H9 (cell line): ENCODE measurements around the gene SH2D3C. TPM values are rescaled to one million over a fixed set of nuclear protein-coding genes. Genes with fewer than 3 reads are reported as not detected.

Source experiments
- DNase-seq: peaks from one replicate; pipeline ENCODE4 v3.0.0-alpha.2; 2017
- H2AFZ ChIP-seq: one replicate; pipeline ENCODE4 v1.6.1; 2013; ENCODE audit warnings: mild to moderate bottlenecking, low read length, control low read depth, moderate library complexity
- H2AK5ac ChIP-seq: 2 replicates; pipeline ENCODE4 v1.6.1; 2013; ENCODE audit warnings: low read length, control low read depth, mixed read lengths; ENCODE audit not compliant: insufficient read length
- H2BK120ac ChIP-seq: one replicate; pipeline ENCODE4 v1.6.1; 2013; ENCODE audit warnings: low read depth, mild to moderate bottlenecking, low read length, control low read depth, inconsistent platforms; ENCODE audit not compliant: poor library complexity, severe bottlenecking
- H2BK12ac ChIP-seq: 2 replicates; pipeline ENCODE4 v1.6.1; 2013; ENCODE audit warnings: low read length, control low read depth, mixed read lengths, low read depth; ENCODE audit not compliant: insufficient read length
- H2BK15ac ChIP-seq: 2 replicates; pipeline ENCODE4 v1.6.1; 2013; ENCODE audit warnings: low read depth, low read length, control low read depth
- H2BK20ac ChIP-seq: one replicate; pipeline ENCODE4 v1.6.1; 2013; ENCODE audit warnings: low read depth, mild to moderate bottlenecking, low read length, control low read depth, inconsistent platforms; ENCODE audit not compliant: poor library complexity, severe bottlenecking
- H2BK5ac ChIP-seq: 2 replicates; pipeline ENCODE4 v1.6.1; 2013; ENCODE audit warnings: low read length, control low read depth, mixed read lengths; ENCODE audit not compliant: insufficient read length
- H3K14ac ChIP-seq: 2 replicates; pipeline ENCODE4 v1.6.1; 2013; ENCODE audit warnings: low read length, control low read depth; ENCODE audit not compliant: insufficient read depth
- H3K18ac ChIP-seq: 2 replicates; pipeline ENCODE4 v1.6.1; 2013; ENCODE audit warnings: low read depth, mild to moderate bottlenecking, mixed read lengths, low read length, control low read depth; ENCODE audit not compliant: insufficient read length
- H3K23ac ChIP-seq: 2 replicates; pipeline ENCODE4 v1.6.1; 2013; ENCODE audit warnings: low read length, control low read depth, mixed read lengths, low read depth; ENCODE audit not compliant: insufficient read length
- H3K23me2 ChIP-seq: 2 replicates; pipeline ENCODE4 v1.6.1; 2013; ENCODE audit warnings: low read depth, mild to moderate bottlenecking, mixed read lengths, low read length, control low read depth; ENCODE audit not compliant: insufficient read length, poor library complexity, severe bottlenecking
- H3K27ac ChIP-seq: 2 replicates; pipeline ENCODE4 v1.5.1; 2013; ENCODE audit warnings: low read length, control low read depth, mixed read lengths, low read depth; ENCODE audit not compliant: insufficient read length
- H3K27me3 ChIP-seq: 2 replicates; pipeline ENCODE4 v1.6.1; 2013; ENCODE audit warnings: low read length, control low read depth, inconsistent platforms; ENCODE audit not compliant: insufficient read depth
- H3K4ac ChIP-seq: 2 replicates; pipeline ENCODE4 v1.6.1; 2013; ENCODE audit warnings: low read depth, mild to moderate bottlenecking, control low read depth, inconsistent platforms, low read length, moderate library complexity
- H3K4me1 ChIP-seq: 2 replicates; pipeline ENCODE4 v1.6.1; 2013; ENCODE audit warnings: low read length, control low read depth, inconsistent platforms; ENCODE audit not compliant: insufficient read depth
- H3K4me2 ChIP-seq: 2 replicates; pipeline ENCODE4 v1.6.1; 2013; ENCODE audit warnings: low read length, control low read depth, mixed read lengths; ENCODE audit not compliant: insufficient read length, insufficient read depth
- H3K56ac ChIP-seq: 2 replicates; pipeline ENCODE4 v1.6.1; 2013; ENCODE audit warnings: low read depth, mild to moderate bottlenecking, mixed read lengths, low read length, control low read depth; ENCODE audit not compliant: insufficient read length
- H3K79me1 ChIP-seq: 2 replicates; pipeline ENCODE4 v1.6.1; 2013; ENCODE audit warnings: low read depth, mild to moderate bottlenecking, moderate library complexity, low read length, control low read depth, inconsistent platforms; ENCODE audit not compliant: insufficient read depth, poor library complexity, severe bottlenecking
- H3K79me2 ChIP-seq: 2 replicates; pipeline ENCODE4 v1.6.1; 2013; ENCODE audit warnings: low read length, control low read depth, inconsistent platforms; ENCODE audit not compliant: insufficient read depth
- H3K9ac ChIP-seq: 2 replicates; pipeline ENCODE4 v1.6.1; 2013; ENCODE audit warnings: low read length, control low read depth, mixed read lengths; ENCODE audit not compliant: insufficient read length; ENCODE audit errors: extremely low read depth
- H3K9me3 ChIP-seq: one replicate; pipeline ENCODE4 v1.6.1; 2013; ENCODE audit warnings: low read depth, low read length, inconsistent platforms; ENCODE audit not compliant: control insufficient read depth
- H3T11ph ChIP-seq: one replicate; pipeline ENCODE4 v1.6.1; 2013; ENCODE audit warnings: mild to moderate bottlenecking, low read length, control low read depth, inconsistent platforms
- H4K20me1 ChIP-seq: one replicate; pipeline ENCODE4 v1.6.1; 2013; ENCODE audit not compliant: control insufficient read depth, insufficient read length, insufficient read depth
- H4K5ac ChIP-seq: 2 replicates; pipeline ENCODE4 v1.6.1; 2013; ENCODE audit warnings: low read depth, mild to moderate bottlenecking, mixed read lengths, low read length, control low read depth; ENCODE audit not compliant: insufficient read length
- H4K8ac ChIP-seq: replicated peaks from 2 replicates; pipeline ENCODE4 v1.6.1; 2013; ENCODE audit warnings: low read length, control low read depth, mixed read lengths, low read depth; ENCODE audit not compliant: insufficient read length
- H4K91ac ChIP-seq: 2 replicates; pipeline ENCODE4 v1.6.1; 2013; ENCODE audit warnings: low read depth, mild to moderate bottlenecking, moderate library complexity, mixed read lengths, low read length, control low read depth; ENCODE audit not compliant: insufficient read length
- H3K27ac Mint-ChIP-seq, 3 experiments: 2 replicates in 2 of 3; 3 replicates in 1 of 3; pipeline ENCODE4 v1.8.0; 2020 to 2021; ENCODE audit warnings: mixed read lengths in 3 of 3, mild to moderate bottlenecking in 1 of 3, moderate library complexity in 1 of 3
- H3K27me3 Mint-ChIP-seq: 2 replicates; pipeline ENCODE4 v1.8.0; 2021; ENCODE audit warnings: low read depth, mild to moderate bottlenecking, moderate library complexity, mixed read lengths
- H3K36me3 Mint-ChIP-seq, 3 experiments: 2 replicates in 2 of 3; 3 replicates in 1 of 3; pipeline ENCODE4 v1.8.0; 2020 to 2021; ENCODE audit warnings: low read depth in 3 of 3, mixed read lengths in 3 of 3; ENCODE audit not compliant: insufficient read depth in 1 of 3
- H3K4me1 Mint-ChIP-seq, 2 experiments: 2 replicates each; pipeline ENCODE4 v1.8.0; 2020; ENCODE audit warnings: mixed read lengths in 2 of 2
- H3K4me3 Mint-ChIP-seq, 2 experiments: 2 replicates in 1 of 2; 3 replicates in 1 of 2; pipeline ENCODE4 v1.8.0; 2020 to 2021; ENCODE audit warnings: mild to moderate bottlenecking in 2 of 2, mixed read lengths in 2 of 2, moderate library complexity in 1 of 2
- H3K9me3 Mint-ChIP-seq, 2 experiments: 2 replicates in 1 of 2; 3 replicates in 1 of 2; pipeline ENCODE4 v1.8.0; 2020; ENCODE audit warnings: mild to moderate bottlenecking in 2 of 2, mixed read lengths in 2 of 2, moderate library complexity in 1 of 2
- CTCF ChIP-seq: fragments of 200-600 bp; sonication (generic); conservative IDR thresholded peaks from 3 replicates; pipeline ENCODE4 v1.8.0; 2021; ENCODE audit warnings: antibody characterized with exemption, mild to moderate bottlenecking
- WGBS: extraction: QIAGEN DNeasy Blood & Tissue Kit; methylation state at CpG from one replicate; pipeline ENCODE4 v1.1.7; 2013; ENCODE audit warnings: missing lambda C conversion rate, low lambda C conversion rate, mixed read lengths; ENCODE audit not compliant: insufficient read length; ENCODE audit errors: extremely low coverage; 5-methylcytosine and 5-hydroxymethylcytosine counted together
- total RNA-seq: library from RNA; stranded (reverse); gene quantifications from 2 replicates; pipeline ENCODE4 v1.2.1, GENCODE V29; 2021

Gene SH2D3C
- total RNA-seq, 1 experiment from 2014 or later: 1.7 TPM

DNA sequence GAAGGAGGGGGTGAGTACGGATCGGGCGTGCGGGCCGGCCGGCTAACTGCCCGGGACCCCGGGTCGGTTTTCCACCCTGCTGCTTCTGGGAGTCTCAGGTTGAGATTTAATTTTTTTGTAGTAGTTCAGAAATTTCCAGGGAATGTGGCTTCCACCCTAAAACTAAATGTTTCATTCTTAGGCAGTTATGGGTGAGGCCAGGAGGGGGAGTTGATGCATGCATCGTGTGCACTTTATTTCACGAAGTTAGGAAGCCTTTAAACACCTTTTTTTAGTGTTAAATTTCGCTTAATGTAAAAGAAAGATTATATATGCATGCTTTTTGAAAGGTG, 8.3 kb upstream of the SH2D3C start:
- WGBS: no CpG with 5 or more reads among the region's 12 CpGs
- Histone ChIP-seq H3K23ac (no peak overlapping the region), H3K4me1 (no peaks in the 10 kb centered on the region), H3T11ph (no peak overlapping the region), H2BK20ac (no peak overlapping the region), H3K79me1 (peaks cover 16% of the 10 kb centered on the region), H3K79me2 (peaks cover 3% of the 10 kb centered on the region; the same call in 1 of the 2 replicates), H2AK5ac (no peak overlapping the region), H4K20me1 (no peaks in the 10 kb centered on the region), H4K8ac (no peak overlapping the region), H4K5ac (no peak overlapping the region), H3K9me3 (no peaks in the 10 kb centered on the region), H3K18ac (no peak overlapping the region), H2BK5ac (no peak overlapping the region), H3K56ac (no peak overlapping the region), H3K27ac (no peak overlapping the region), H4K91ac (no peak overlapping the region), H2BK12ac (no peak overlapping the region), H2AFZ (no peak overlapping the region), H3K9ac (peak overlapping the region; percentile 35), H3K27me3 (no peaks in the 10 kb centered on the region), H3K14ac (no peak overlapping the region; the same call in 1 of the 2 replicates), H2BK15ac (no peak overlapping the region), H3K4me2 (peak overlapping the region; percentile 82), H3K4ac (no peak overlapping the region), H3K23me2 (peaks cover 2% of the 10 kb centered on the region), H2BK120ac (no peak overlapping the region)
- peak; percentile 59 for TF ChIP-seq CTCF
- peaks cover 7 to 25% of the 10 kb centered on the region in 2 experiments for H3K4me1 Mint-ChIP-seq
- H3K27me3 Mint-ChIP-seq: peaks cover 6% of the 10 kb centered on the region
- H3K36me3 Mint-ChIP-seq: peaks cover 41 to 51% (median 49%) of the 10 kb centered on the region in 3 experiments
- H3K9me3 Mint-ChIP-seq: no peaks in the 10 kb centered on the region
- no peak for DNase-seq
- H3K27ac Mint-ChIP-seq: peak overlapping the region; percentile 89 to 94 (median 92); a peak in 4 of 7 replicates
- H3K4me3 Mint-ChIP-seq: peak overlapping the region; percentile 93 to 95
